Testis (tissue), 3 donors: ENCODE measurements around the gene MLKL. TPM values are rescaled to one million over a fixed set of nuclear protein-coding genes. Genes with fewer than 3 reads are reported as not detected.

Experiments used
- DNase-seq: peaks from one replicate; pipeline ENCODE4 v3.0.0-alpha.2; 2019
- H3K27ac ChIP-seq, 2 donors: fragments of 200-600 bp; sonication (generic); one replicate each; pipeline ENCODE4 v1.5.1; 2019
- H3K27me3 ChIP-seq: fragments of 200-600 bp; sonication (generic); one replicate; pipeline ENCODE4 v1.5.1; 2019
- H3K36me3 ChIP-seq: fragments of 200-600 bp; sonication (generic); one replicate; pipeline ENCODE4 v1.5.1; 2017; ENCODE audit warnings: low read depth; ENCODE audit errors: missing control alignments
- H3K4me1 ChIP-seq: fragments of 200-600 bp; sonication (generic); one replicate; pipeline ENCODE4 v1.5.1; 2019
- H3K4me3 ChIP-seq, 2 donors: fragments of 200-600 bp; sonication (generic); one replicate each; pipeline ENCODE4 v1.5.1; 2017 to 2019
- H3K9me3 ChIP-seq: fragments of 200-600 bp; sonication (generic); one replicate; pipeline ENCODE4 v1.5.1; 2017
- CTCF ChIP-seq, 3 experiments: fragments of 450-650 bp in 2 of 3; fragments of 200-600 bp in 1 of 3; sonication (generic) in 1 of 3; IDR thresholded peaks; one replicate each; pipeline ENCODE4 v1.5.1; 2016 to 2019; ENCODE audit warnings: antibody characterized with exemption in 3 of 3, mild to moderate bottlenecking in 2 of 3, moderate library complexity in 1 of 3
- POLR2A ChIP-seq: fragments of 450-650 bp; IDR thresholded peaks from one replicate; pipeline ENCODE4 v1.6.1; 2017; ENCODE audit warnings: antibody characterized with exemption, mild to moderate bottlenecking, moderate library complexity
- WGBS, 2 donors: methylation state at CpG; one replicate each; pipeline ENCODE4 v1.1.5; 2018; 5-methylcytosine and 5-hydroxymethylcytosine counted together
- intact Hi-C: fragments of 100-400 bp; cut with DNase I; formaldehyde crosslinking; loops from one replicate; pipeline ENCODE4 v1.15.1; 2023; ENCODE audit warnings: low total_unique reads
- polyA plus RNA-seq: library from polyadenylated mRNA; stranded (reverse); fragments of 350-450 nt; fragmentation: Illumina TruSeq; extraction: RNeasy Lipid Tissue Mini Kit (QIAGEN cat#74804); gene quantifications from one replicate; pipeline ENCODE4 v1.2.3, GENCODE V29; 2014; ENCODE audit warnings: low read depth, low replicate concordance; ENCODE audit not compliant: insufficient read depth
- total RNA-seq, 2 donors: library from RNA; depleted of rRNA; stranded (reverse); fragments of >200 nt; gene quantifications; one replicate each; pipeline ENCODE4 v1.2.3, GENCODE V29; 2016

The MLKL gene
- total and polyA plus RNA-seq, 3 donors from 2014 or later: 3.5 to 4.8 (median 4.5) TPM

GRCh38 chr16:74735162-74735452, 34.4 kb upstream of the MLKL start:
- Histone ChIP-seq H3K9me3 (no peaks in the 10 kb centered on the region), H3K36me3 (no peaks in the 10 kb centered on the region), H3K27ac (no peak overlapping the region), H3K4me1 (no peaks in the 10 kb centered on the region), H3K27me3 (no peaks in the 10 kb centered on the region), H3K4me3 (no peak overlapping the region)
- intact Hi-C loops: no loop called here
- no peak for TF ChIP-seq CTCF (IDR thresholded peaks at IDR 0.05)
- TF ChIP-seq POLR2A: no peak
- DNase-seq: no peak
- WGBS, 2 donors: 74 to 83% methylated on average over 1 to 10 of the region's 10 CpGs

GRCh38 chr16:74734361-74735161, 33.9 kb upstream of the MLKL start:
- no peak overlapping the region for H3K27ac ChIP-seq
- DNase-seq: no peak
- intact Hi-C loops: no loop called here
- WGBS, 2 donors: 70 to 92% methylated on average over 8 to 21 of the region's 21 CpGs
- no peaks in the 10 kb centered on the region for H3K9me3 ChIP-seq
- TF ChIP-seq CTCF (IDR thresholded peaks at IDR 0.05) (no peak), POLR2A (no peak)
- no peaks in the 10 kb centered on the region for H3K4me1 ChIP-seq
- H3K4me3 ChIP-seq: no peak overlapping the region
- H3K27me3 ChIP-seq: no peaks in the 10 kb centered on the region
- no peaks in the 10 kb centered on the region for H3K36me3 ChIP-seq

DNA sequence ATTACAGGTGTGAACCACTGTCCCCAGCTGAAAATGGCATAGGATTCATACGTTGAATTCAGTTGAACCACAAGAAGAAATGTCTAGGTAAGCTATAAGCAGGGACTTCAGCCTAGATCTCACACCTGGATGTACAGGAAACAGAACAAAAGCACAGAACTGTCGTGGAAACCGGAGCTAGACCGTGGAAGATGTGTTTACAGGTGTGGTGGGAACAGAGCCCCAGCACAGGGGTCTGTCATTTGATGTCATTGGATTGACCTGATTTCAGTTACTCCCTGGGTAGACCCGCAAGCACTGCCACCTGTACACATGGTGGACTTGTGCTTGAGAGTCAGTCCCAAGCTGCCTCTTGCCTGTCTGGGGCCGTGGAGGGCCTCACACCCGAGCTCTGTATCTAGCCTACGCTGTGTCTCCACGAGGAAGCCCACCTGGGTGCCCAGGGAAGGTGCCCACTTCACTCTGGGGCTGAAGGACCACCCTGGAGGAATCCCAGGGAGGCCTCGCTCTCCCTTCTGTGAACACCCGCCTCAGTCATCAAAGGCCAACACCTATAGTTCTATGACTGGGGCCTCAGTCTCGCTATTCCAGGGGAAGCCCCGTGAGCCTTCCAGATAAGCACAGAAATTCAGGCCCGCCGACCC, 32.2 kb upstream of the MLKL start:
- TF ChIP-seq POLR2A (no peak), CTCF (IDR thresholded peaks at IDR 0.05) (no peak)
- Histone ChIP-seq H3K9me3 (no peaks in the 10 kb centered on the region), H3K27me3 (no peaks in the 10 kb centered on the region), H3K4me1 (no peaks in the 10 kb centered on the region), H3K27ac (no peak overlapping the region), H3K4me3 (no peak overlapping the region), H3K36me3 (no peaks in the 10 kb centered on the region)
- 82 to 93% methylated on average over 11 to 15 of the region's 15 CpGs for WGBS, 2 donors
- intact Hi-C loops: no loop called here
- no peak for DNase-seq

DNA sequence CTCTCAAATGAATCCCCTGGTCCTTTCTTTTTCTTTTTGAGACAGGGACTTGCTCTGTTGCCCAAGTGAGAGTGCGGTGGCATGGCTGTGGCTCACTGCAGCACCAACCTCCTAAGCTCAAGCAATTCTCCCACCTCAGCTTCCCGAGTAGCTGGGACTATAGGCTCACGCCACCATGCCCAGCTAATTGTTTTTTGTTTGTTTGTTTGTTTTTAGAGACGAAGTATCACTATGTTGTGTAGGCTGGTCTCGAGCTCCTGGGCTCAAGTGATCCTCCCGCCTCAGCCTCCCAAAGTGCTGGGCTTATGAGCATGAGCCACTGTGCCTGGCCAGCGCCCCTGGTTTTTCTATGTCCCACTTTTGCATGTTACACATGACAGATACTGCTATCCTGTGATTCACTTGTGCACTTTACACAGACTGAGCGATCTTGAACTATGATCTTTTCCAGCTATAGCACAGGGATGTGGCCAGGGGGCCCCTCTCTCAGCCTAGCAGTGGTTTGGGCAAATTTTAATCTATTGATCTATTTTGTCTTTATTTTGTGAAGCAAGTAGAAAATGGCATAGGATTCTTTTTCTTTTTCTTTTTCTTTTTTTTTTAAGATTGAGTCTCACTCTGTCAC, 31.3 kb upstream of the MLKL start:
- H3K27me3 ChIP-seq: no peaks in the 10 kb centered on the region
- H3K36me3 ChIP-seq: no peaks in the 10 kb centered on the region
- H3K27ac ChIP-seq: no peak overlapping the region
- H3K4me3 ChIP-seq: no peak overlapping the region
- intact Hi-C loops: no loop called here
- DNase-seq: no peak
- no peaks in the 10 kb centered on the region for H3K4me1 ChIP-seq
- no peak for TF ChIP-seq CTCF (IDR thresholded peaks at IDR 0.05)
- TF ChIP-seq POLR2A: no peak
- H3K9me3 ChIP-seq: no peaks in the 10 kb centered on the region
- 95 to 96% methylated on average over 8 of the region's 8 CpGs for WGBS, 2 donors
